OCI-LY1 (cell line): Measurements from ENCODE around the gene GGNBP2.
A peak's percentile ranks its signal among the peaks of the same experiment; 100 is the strongest.

Experiments used
- H2AFZ ChIP-seq: fragments of 200-600 bp; sonication (generic), shearing (Covaris generic); 2 replicates; pipeline ENCODE4 v1.6.0; 2014; ENCODE audit warnings: antibody characterized with exemption, mild to moderate bottlenecking, low read length
- H3F3A ChIP-seq: fragments of 200-600 bp; sonication (generic), shearing (Covaris generic); 2 replicates; pipeline ENCODE4 v1.6.0; 2014; ENCODE audit warnings: mild to moderate bottlenecking, antibody characterized with exemption, low read length, moderate library complexity; ENCODE audit not compliant: insufficient read depth
- H3K27ac ChIP-seq: fragments of 200-600 bp; sonication (generic); 2 replicates; pipeline ENCODE4 v1.5.1; 2014; ENCODE audit warnings: low read length, mixed run types, mild to moderate bottlenecking, low read depth; ENCODE audit not compliant: poor library complexity, severe bottlenecking
- H3K27me3 ChIP-seq: fragments of 200-600 bp; sonication (generic); 2 replicates; pipeline ENCODE4 v1.6.0; 2014; ENCODE audit warnings: antibody characterized with exemption, mild to moderate bottlenecking, low read length, moderate library complexity; ENCODE audit not compliant: insufficient read depth
- H3K36me3 ChIP-seq: fragments of 200-600 bp; sonication (generic); 2 replicates; pipeline ENCODE4 v1.6.1; 2014; ENCODE audit warnings: mild to moderate bottlenecking, antibody characterized with exemption, low read length, moderate library complexity, mixed read lengths; ENCODE audit not compliant: insufficient read depth
- H3K4me1 ChIP-seq: fragments of 200-600 bp; sonication (generic); 2 replicates; pipeline ENCODE4 v1.5.1; 2014; ENCODE audit warnings: mild to moderate bottlenecking, low read length, moderate library complexity; ENCODE audit not compliant: insufficient read depth, severe bottlenecking
- H3K4me2 ChIP-seq: fragments of 200-600 bp; sonication (generic), shearing (Covaris generic); 2 replicates; pipeline ENCODE4 v1.6.1; 2014; ENCODE audit warnings: low read length
- H3K4me3 ChIP-seq: fragments of 200-600 bp; sonication (generic); 2 replicates; pipeline ENCODE4 v1.5.1; 2014; ENCODE audit warnings: low read length, low read depth, mild to moderate bottlenecking, mixed read lengths; ENCODE audit not compliant: poor library complexity, severe bottlenecking
- H3K79me2 ChIP-seq: fragments of 200-600 bp; shearing (Covaris generic); 2 replicates; pipeline ENCODE4 v1.6.1; 2016; ENCODE audit warnings: mixed run types, low read length, mixed read lengths; ENCODE audit not compliant: insufficient read depth
- H3K9ac ChIP-seq: fragments of 200-600 bp; sonication (generic), shearing (Covaris generic); 2 replicates; pipeline ENCODE4 v1.6.1; 2014; ENCODE audit warnings: mild to moderate bottlenecking, low read length, mixed read lengths
- H3K9me2 ChIP-seq: fragments of 200-600 bp; sonication (generic), shearing (Covaris generic); 2 replicates; pipeline ENCODE4 v1.6.1; 2014; ENCODE audit warnings: low read depth, mild to moderate bottlenecking, low read length, mixed read lengths
- H3K9me3 ChIP-seq: fragments of 200-600 bp; shearing (Covaris generic); 2 replicates; pipeline ENCODE4 v1.6.1; 2014; ENCODE audit warnings: low read length, mixed read lengths
- H4K20me1 ChIP-seq: fragments of 200-600 bp; sonication (generic), shearing (Covaris generic); 2 replicates; pipeline ENCODE4 v1.6.0; 2016; ENCODE audit warnings: mild to moderate bottlenecking, low read length; ENCODE audit not compliant: insufficient read depth
- CTCF ChIP-seq: fragments of 200-600 bp; sonication (generic), shearing (Covaris generic); IDR thresholded peaks from 2 replicates; pipeline ENCODE4 v1.5.1; 2017; ENCODE audit warnings: mild to moderate bottlenecking, antibody characterized with exemption, low read length, moderate library complexity, mixed read lengths
- EZH2 ChIP-seq: fragments of 200-600 bp; sonication (generic), shearing (Covaris generic); IDR thresholded peaks from 2 replicates; pipeline ENCODE4 v1.8.0; 2017; ENCODE audit warnings: borderline replicate concordance, mixed run types, mild to moderate bottlenecking, antibody characterized with exemption, low read length, moderate library complexity, mixed read lengths

Gene GGNBP2

DNA sequence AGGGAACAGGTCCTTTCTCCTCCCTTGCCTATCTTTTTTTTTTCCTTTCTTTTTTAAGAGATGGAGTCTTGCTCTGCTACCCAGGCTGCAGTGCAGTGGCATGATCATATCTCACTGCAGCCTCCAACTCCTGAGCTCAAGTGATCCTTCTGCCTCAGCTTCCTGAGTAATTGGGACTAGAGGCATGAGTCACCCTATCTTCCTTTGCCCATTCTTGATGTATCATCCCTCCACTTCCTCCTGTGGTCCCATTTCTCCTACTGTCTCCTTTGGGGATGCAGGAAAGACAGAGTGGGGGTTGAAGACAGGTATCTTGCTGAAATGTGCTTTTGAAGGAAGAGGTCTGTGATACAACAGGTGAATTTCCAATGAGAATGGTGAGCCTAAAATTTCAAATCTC is 15.6 kb upstream of the GGNBP2 start:
- Histone ChIP-seq H3K27ac (no peak overlapping the region), H3F3A (no peaks in the 10 kb centered on the region), H3K9me2 (no peaks in the 10 kb centered on the region), H3K9me3 (no peaks in the 10 kb centered on the region), H3K4me1 (peaks cover 10% of the 10 kb centered on the region), H3K4me3 (no peak overlapping the region), H2AFZ (no peak overlapping the region), H3K4me2 (no peak overlapping the region), H3K36me3 (peaks cover 84% of the 10 kb centered on the region), H4K20me1 (no peaks in the 10 kb centered on the region), H3K27me3 (no peaks in the 10 kb centered on the region), H3K9ac (no peak overlapping the region), H3K79me2 (no peaks in the 10 kb centered on the region)
- no peak for TF ChIP-seq CTCF
- TF ChIP-seq EZH2, result no peak

DNA sequence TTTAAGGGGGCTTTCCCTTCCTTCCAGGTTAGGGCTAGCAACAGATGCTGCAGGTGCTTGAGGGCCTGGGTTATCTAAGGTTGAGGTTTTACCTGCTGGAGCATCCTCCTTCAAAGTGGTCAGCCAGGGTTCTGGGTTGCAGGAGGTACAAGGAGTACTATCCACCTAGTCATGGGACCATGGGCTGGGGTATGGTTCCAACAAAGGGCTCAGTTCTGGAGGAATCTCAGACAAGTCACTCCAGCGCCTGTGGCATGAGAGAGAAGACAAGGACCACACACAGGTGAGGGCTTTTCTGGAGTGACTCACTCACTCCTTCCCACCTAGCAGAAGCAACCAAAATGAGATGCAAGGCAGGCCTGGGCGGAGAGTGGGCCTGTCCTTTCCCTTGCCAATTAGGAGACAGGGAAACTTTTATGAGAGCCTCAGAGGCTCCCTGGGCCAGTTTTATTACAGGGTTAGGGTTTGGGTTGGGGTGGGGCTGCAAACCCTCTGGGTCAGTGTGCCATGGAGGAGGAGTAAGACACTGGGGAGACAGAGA is 12.2 kb upstream of the GGNBP2 start:
- Histone ChIP-seq H3K4me3 (no peak overlapping the region), H3K36me3 (peaks cover 69% of the 10 kb centered on the region), H3K9me3 (no peaks in the 10 kb centered on the region), H3K4me1 (peaks cover 18% of the 10 kb centered on the region), H2AFZ (no peak overlapping the region), H4K20me1 (no peaks in the 10 kb centered on the region), H3K27ac (no peak overlapping the region), H3K4me2 (no peak overlapping the region), H3K27me3 (no peaks in the 10 kb centered on the region), H3F3A (no peaks in the 10 kb centered on the region), H3K79me2 (peaks cover 5% of the 10 kb centered on the region; the same call in 1 of the 2 replicates), H3K9ac (no peak overlapping the region), H3K9me2 (no peaks in the 10 kb centered on the region)
- no peak for TF ChIP-seq CTCF
- no peak for TF ChIP-seq EZH2

DNA sequence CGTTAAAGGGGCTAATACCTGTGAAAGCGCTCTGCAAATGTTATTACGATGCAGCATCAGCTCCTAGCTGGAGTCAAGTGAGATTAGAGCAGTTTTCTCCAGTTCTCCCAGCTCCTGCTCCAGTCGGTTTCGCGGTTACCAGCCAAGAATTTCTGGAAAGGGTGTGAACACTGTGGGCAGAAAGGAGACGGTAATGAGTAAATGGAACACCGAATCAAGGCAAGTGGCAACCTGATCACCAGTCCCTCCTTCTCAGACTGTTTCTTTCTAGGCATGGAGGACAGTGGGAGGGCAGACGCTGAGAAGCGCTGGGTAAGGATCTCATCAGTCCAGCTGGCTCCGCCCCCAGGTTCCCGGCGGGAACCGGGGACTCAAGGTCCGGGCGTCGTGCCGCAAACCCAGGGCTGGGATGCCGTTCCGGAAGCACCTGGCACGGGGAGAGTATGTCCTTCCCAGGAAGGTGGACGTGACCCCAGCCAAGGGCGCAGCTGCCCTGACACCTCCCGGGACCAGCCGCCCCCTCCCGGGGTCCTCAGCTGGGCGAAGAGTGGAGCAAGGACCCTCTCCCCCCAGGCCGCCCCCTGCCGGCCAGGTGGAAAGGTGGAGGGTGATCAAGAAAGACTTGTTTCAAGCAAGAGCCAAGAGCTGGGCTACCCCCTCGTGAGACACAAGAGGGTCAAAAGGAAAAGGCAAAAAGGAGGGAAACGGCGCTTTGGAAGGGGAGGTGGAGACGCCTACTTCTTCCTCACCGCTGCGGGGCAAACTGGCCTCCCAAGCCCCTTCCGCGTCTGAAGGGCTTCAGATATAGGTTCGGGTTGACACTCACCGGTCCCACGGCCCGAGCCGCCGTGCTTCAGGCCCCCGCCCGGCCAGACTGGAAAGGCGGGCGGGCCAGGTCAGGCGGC is 10.5 kb upstream of the GGNBP2 start:
- TF ChIP-seq EZH2 (no peak), CTCF (peak; percentile 90)
- Histone ChIP-seq H2AFZ (no peak overlapping the region), H3F3A (no peaks in the 10 kb centered on the region), H3K9me3 (no peaks in the 10 kb centered on the region), H4K20me1 (no peaks in the 10 kb centered on the region), H3K36me3 (peaks cover 68% of the 10 kb centered on the region), H3K9me2 (no peaks in the 10 kb centered on the region), H3K79me2 (peaks cover 5% of the 10 kb centered on the region; the same call in 1 of the 2 replicates), H3K27me3 (no peaks in the 10 kb centered on the region), H3K4me2 (peak overlapping the region; percentile 83), H3K4me3 (peak overlapping the region; percentile 94), H3K4me1 (peaks cover 18% of the 10 kb centered on the region), H3K27ac (peak overlapping the region; percentile 85), H3K9ac (peak overlapping the region; percentile 99)
